Thoracic aorta (tissue), 2 donors: ENCODE measurements around the gene PNMA1. TPM values are rescaled to one million over a fixed set of nuclear protein-coding genes. Genes with fewer than 3 reads are reported as not detected.

Experiments
- ATAC-seq: fragments of 150-250 bp; one replicate; pipeline ENCODE4 v1.8.0; 2017; ENCODE audit warnings: low read depth; ENCODE audit not compliant: insufficient number of reproducible peaks, low FRiP score
- DNase-seq: peaks from one replicate; pipeline ENCODE4 v3.0.0-alpha.2; 2020; ENCODE audit warnings: low spot score
- H3K27ac ChIP-seq, 2 donors: fragments of 200-600 bp; sonication (generic); 1 replicate in 1 of 2; 2 replicates in 1 of 2; pipeline ENCODE4 v1.5.1; 2016; ENCODE audit warnings: mild to moderate bottlenecking in 2 of 2, moderate library complexity in 2 of 2
- H3K27me3 ChIP-seq: fragments of 200-600 bp; sonication (generic); replicated peaks from 2 replicates; pipeline ENCODE4 v1.6.0; 2016; ENCODE audit warnings: mild to moderate bottlenecking; ENCODE audit not compliant: insufficient read depth
- H3K36me3 ChIP-seq: fragments of 200-600 bp; sonication (generic); one replicate; pipeline ENCODE4 v1.5.1; 2016
- H3K4me1 ChIP-seq, 2 donors: fragments of 200-600 bp; sonication (generic); 1 replicate in 1 of 2; 2 replicates in 1 of 2; pipeline versions ENCODE4 v1.5.1 to v1.6.0; 2016; ENCODE audit warnings: low read depth in 2 of 2, mild to moderate bottlenecking in 1 of 2; ENCODE audit not compliant: control insufficient read depth in 1 of 2
- H3K4me3 ChIP-seq: fragments of 200-600 bp; sonication (generic); 2 replicates; pipeline ENCODE4 v1.5.1; 2016; ENCODE audit warnings: mild to moderate bottlenecking
- H3K9me3 ChIP-seq: fragments of 200-600 bp; sonication (generic); 2 replicates; pipeline ENCODE4 v1.5.1; 2016
- total RNA-seq, 2 donors: library from RNA; depleted of rRNA; stranded (reverse); fragments of >200 nt; gene quantifications; one replicate each; pipeline versions ENCODE4 v1.1.0 to v1.2.3, GENCODE V29; 2016
- TF ChIP-seq, protein P1 (sequence below): fragments of 200-600 bp; sonication (generic); IDR thresholded peaks from one replicate; pipeline ENCODE4 v1.5.1; 2019; ENCODE audit warnings: antibody characterized with exemption

The PNMA1 gene
- total RNA-seq, 2 donors from 2014 or later, result 27.3 to 37.4 TPM

DNA sequence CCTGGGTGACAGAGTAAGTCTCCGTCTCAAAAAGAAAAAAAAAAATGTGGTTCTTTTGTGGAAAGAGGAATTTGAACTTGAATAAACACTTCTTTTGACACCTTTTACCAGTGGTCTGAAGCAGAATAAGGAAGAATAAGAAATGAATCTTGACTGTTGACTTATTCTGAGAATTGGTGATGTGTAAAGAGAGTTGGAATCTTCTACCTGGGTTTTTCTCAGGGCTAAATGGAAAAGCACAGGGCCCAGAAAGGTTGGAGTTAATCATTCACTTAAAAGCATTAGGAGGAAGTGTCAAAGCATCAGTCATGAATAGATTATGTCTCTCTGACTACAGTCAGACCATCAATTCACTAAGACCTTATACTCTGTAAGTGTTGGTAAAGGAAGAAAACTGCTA, 13.9 kb downstream of the PNMA1 start:
- Histone ChIP-seq H3K4me1 (no peaks in the 10 kb centered on the region), H3K27me3 (no peaks in the 10 kb centered on the region), H3K4me3 (no peak overlapping the region)

DNA sequence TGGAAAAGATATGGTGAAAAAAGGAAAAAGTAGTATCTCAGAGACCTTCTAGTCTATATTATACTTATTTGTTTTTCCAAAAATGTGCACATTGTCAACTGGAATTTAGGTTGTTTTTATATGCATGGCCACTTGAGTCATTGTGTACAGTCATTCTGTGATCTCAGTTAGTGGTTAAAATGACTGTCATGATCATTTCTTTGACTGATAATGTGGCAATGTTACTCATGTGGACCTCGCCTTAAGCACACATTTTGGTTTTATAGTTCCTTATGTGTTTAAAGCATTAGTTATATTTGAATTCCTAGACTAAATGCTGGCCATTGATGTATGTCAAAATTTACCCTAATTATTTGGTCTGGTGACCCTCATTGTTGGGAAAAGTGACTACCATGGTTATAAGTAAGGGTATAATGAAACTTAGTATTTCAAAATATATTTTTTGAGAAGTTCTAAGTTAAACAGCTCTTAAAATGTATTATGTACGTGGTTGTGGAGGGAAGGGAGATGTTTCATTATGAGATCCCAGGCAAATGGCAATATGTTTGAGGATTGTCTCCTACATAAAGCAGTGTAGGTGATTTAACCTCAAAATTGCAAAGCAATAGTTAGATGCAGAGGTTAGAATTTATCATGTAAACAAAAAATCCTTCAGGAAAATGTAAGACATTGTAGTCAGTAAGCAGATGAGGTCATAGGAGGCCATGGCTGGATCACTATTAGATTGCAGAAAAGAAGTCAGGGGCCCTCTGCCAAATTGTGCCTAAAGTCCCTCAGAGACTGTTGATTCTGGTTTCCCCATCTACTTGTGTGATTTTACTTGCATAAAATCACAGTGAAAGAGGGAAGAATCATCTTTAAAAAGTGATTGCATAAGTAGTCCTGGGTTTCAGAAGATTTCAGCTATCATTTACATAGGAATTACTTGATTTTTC, 17.5 kb downstream of the PNMA1 start:
- Histone ChIP-seq H3K27me3 (no peaks in the 10 kb centered on the region), H3K4me1 (no peaks in the 10 kb centered on the region), H3K9me3 (no peaks in the 10 kb centered on the region), H3K27ac (no peak overlapping the region), H3K4me3 (no peak overlapping the region), H3K36me3 (no peaks in the 10 kb centered on the region)
- ATAC-seq, result no peak
- TF ChIP-seq, protein P1, sequence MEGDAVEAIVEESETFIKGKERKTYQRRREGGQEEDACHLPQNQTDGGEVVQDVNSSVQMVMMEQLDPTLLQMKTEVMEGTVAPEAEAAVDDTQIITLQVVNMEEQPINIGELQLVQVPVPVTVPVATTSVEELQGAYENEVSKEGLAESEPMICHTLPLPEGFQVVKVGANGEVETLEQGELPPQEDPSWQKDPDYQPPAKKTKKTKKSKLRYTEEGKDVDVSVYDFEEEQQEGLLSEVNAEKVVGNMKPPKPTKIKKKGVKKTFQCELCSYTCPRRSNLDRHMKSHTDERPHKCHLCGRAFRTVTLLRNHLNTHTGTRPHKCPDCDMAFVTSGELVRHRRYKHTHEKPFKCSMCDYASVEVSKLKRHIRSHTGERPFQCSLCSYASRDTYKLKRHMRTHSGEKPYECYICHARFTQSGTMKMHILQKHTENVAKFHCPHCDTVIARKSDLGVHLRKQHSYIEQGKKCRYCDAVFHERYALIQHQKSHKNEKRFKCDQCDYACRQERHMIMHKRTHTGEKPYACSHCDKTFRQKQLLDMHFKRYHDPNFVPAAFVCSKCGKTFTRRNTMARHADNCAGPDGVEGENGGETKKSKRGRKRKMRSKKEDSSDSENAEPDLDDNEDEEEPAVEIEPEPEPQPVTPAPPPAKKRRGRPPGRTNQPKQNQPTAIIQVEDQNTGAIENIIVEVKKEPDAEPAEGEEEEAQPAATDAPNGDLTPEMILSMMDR, result no peak
- DNase-seq, result no peak

More for the DNA sequence above, 13.9 kb downstream of the PNMA1 start:
- ATAC-seq (no peak), DNase-seq (no peak)
- Histone ChIP-seq H3K27ac (no peak overlapping the region), H3K36me3 (no peaks in the 10 kb centered on the region), H3K9me3 (no peaks in the 10 kb centered on the region)
- TF ChIP-seq, protein P1, result no peak

DNA sequence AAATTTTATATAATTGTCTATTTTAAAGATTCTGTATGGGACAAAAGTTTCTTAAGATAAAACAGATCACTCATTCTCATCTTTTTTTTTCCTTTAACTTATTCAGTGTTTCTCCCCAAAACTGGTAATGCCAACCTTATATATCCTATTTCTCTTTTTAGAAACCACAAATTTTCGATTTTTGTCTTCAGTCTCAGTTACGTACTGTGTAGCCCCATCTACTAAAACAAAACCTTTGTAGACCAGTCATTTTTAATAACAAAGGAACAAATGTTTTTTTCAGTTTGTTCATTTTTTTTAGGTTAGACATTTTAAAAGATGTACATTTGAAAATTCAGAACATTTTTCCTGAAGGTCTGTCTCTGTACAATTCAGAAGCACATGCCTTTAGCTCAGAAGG, 18.2 kb downstream of the PNMA1 start:
- H3K4me3 ChIP-seq, result no peak overlapping the region
- no peak for DNase-seq
- no peaks in the 10 kb centered on the region for H3K4me1 ChIP-seq
- no peak for ATAC-seq
- H3K27me3 ChIP-seq, result no peaks in the 10 kb centered on the region
- TF ChIP-seq, protein P1, result no peak
- no peaks in the 10 kb centered on the region for H3K36me3 ChIP-seq
- no peak overlapping the region for H3K27ac ChIP-seq
- H3K9me3 ChIP-seq, result no peaks in the 10 kb centered on the region

DNA sequence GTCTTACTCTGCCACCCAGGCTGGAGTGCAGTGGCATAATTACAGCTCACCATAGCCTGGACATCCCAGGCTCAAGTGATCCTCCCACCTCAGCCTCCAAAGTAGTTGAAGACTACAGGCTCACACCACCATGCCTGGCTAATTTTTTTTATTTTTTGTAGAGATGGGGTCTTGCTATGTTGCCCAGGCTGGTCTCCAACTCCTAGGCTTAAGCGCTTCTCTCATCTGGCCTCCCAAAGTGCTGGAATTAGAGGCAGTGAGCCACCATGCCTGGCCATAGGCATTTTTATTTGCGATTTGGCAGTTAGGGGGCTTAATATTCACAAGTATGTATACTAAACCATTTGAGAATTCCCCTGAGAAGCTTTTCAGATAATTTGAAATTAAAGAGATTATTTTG, 19.1 kb downstream of the PNMA1 start:
- H3K36me3 ChIP-seq, result no peaks in the 10 kb centered on the region

DNA sequence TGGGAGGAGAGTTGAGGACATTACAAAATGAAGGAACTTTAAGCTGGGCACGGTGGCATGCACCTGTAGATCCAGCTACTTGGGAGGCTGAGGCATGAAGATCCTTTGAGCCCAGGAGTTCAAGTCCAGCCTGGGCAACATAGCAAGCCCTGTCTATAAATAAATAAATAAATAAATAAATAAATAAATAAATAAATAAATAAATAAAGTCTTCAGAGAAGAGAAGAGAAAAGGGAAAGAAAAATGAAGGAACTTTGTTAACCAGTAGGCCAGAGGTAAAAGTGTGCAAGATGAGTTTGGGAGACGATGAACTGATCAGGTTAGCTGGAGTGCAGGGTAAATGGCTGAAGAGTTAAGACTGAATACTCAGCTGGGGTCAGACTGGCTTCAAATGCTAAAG, 20.1 kb downstream of the PNMA1 start:
- Histone ChIP-seq H3K4me3 (no peak overlapping the region), H3K36me3 (no peaks in the 10 kb centered on the region), H3K9me3 (no peaks in the 10 kb centered on the region), H3K27me3 (no peaks in the 10 kb centered on the region), H3K27ac (no peak overlapping the region), H3K4me1 (no peaks in the 10 kb centered on the region)
- no peak for DNase-seq
- ATAC-seq, result no peak
- TF ChIP-seq, protein P1, result no peak

More for the DNA sequence above, 19.1 kb downstream of the PNMA1 start:
- H3K27ac ChIP-seq, result no peak overlapping the region
- TF ChIP-seq, protein P1, result no peak
- H3K4me1 ChIP-seq, result no peaks in the 10 kb centered on the region
- H3K9me3 ChIP-seq, result no peaks in the 10 kb centered on the region
- H3K4me3 ChIP-seq, result no peak overlapping the region
- ATAC-seq (no peak), DNase-seq (no peak)
- no peaks in the 10 kb centered on the region for H3K27me3 ChIP-seq
